Mammary epithelial cell (primary cell): ENCODE measurements around the gene SRL.

Source experiments
- EZH2 ChIP-seq: IDR thresholded peaks from 2 replicates; pipeline ENCODE4 v1.6.1; 2012; ENCODE audit warnings: low read length, inconsistent platforms, borderline replicate concordance
- TF ChIP-seq, protein P1 (sequence below), 2 donors: IDR thresholded peaks in 1 of 2; conservative IDR thresholded peaks in 1 of 2; 2 replicates each; pipeline ENCODE4 v1.5.1; 2011 to 2012; ENCODE audit warnings: inconsistent platforms in 2 of 2, low read length in 2 of 2, mild to moderate bottlenecking in 2 of 2, control low read depth in 1 of 2, low read depth in 1 of 2; ENCODE audit not compliant: insufficient read depth in 1 of 2; ENCODE audit errors: extremely low read depth in 1 of 2

DNA sequence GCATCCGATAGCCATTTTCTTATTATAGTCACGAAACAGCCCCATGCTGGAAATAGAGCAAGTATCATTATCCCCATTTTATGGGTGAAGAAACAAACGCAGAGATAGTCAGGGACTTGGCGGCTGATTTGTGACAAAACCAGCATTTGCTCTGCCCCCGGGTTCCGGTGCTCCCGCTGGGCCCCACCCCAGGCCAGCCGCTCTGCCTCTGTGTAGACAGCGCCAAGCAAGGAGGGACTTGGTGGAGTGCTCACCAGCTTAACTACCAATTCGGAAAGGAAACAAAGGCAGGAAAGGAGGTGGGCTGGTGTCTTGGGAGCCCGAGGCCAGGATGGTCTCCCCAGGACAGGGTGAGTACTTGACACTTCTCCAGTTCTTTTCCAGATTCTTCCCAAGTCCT is 10.0 kb downstream of the SRL start:
- TF ChIP-seq, protein P1, sequence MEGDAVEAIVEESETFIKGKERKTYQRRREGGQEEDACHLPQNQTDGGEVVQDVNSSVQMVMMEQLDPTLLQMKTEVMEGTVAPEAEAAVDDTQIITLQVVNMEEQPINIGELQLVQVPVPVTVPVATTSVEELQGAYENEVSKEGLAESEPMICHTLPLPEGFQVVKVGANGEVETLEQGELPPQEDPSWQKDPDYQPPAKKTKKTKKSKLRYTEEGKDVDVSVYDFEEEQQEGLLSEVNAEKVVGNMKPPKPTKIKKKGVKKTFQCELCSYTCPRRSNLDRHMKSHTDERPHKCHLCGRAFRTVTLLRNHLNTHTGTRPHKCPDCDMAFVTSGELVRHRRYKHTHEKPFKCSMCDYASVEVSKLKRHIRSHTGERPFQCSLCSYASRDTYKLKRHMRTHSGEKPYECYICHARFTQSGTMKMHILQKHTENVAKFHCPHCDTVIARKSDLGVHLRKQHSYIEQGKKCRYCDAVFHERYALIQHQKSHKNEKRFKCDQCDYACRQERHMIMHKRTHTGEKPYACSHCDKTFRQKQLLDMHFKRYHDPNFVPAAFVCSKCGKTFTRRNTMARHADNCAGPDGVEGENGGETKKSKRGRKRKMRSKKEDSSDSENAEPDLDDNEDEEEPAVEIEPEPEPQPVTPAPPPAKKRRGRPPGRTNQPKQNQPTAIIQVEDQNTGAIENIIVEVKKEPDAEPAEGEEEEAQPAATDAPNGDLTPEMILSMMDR (conservative IDR thresholded peaks at IDR 0.05 in 1 of 2, IDR thresholded peaks at IDR 0.05 in 1 of 2; ENCODE audit: extremely low read depth in 1 of 2, insufficient read depth in 1 of 2, low read depth in 1 of 2, low read length in 2 of 2) = no peak
- no peak for TF ChIP-seq EZH2
